SK-N-SH (cell line): ENCODE measurements around the gene ESRRG.

Source experiments
- CHD2 ChIP-seq: fragments of 150-350 bp; IDR thresholded peaks from 2 replicates; pipeline ENCODE4 v1.6.1; 2018; ENCODE audit warnings: low read length; ENCODE audit not compliant: partially characterized antibody
- CTCF ChIP-seq: fragments of 200-600 bp; sonication (generic); IDR thresholded peaks from 2 replicates; pipeline ENCODE4 v1.6.1; 2017; ENCODE audit warnings: antibody characterized with exemption, mild to moderate bottlenecking, moderate library complexity
- EP300 ChIP-seq, 2 experiments: IDR thresholded peaks; 2 replicates each; pipeline versions ENCODE4 v1.4.0 to v1.6.1; 2012; ENCODE audit warnings: borderline replicate concordance in 1 of 2, low read depth in 1 of 2, low read length in 1 of 2
- MAX ChIP-seq: IDR thresholded peaks from 2 replicates; pipeline ENCODE4 v1.4.0; 2012; ENCODE audit warnings: low read depth
- NRF1 ChIP-seq: IDR thresholded peaks from 2 replicates; pipeline ENCODE4 v1.6.1; 2012; ENCODE audit warnings: low read depth, mild to moderate bottlenecking, low read length
- POLR2AphosphoS5 ChIP-seq: IDR thresholded peaks from 2 replicates; pipeline ENCODE4 v1.6.1; 2012; ENCODE audit warnings: low read depth, low read length
- RAD21 ChIP-seq: IDR thresholded peaks from 2 replicates; pipeline ENCODE4 v1.6.1; 2012; ENCODE audit warnings: mild to moderate bottlenecking, low read length
- RCOR1 ChIP-seq: fragments of 150-350 bp; IDR thresholded peaks from 2 replicates; pipeline ENCODE4 v1.6.1; 2017; ENCODE audit warnings: antibody characterized with exemption, low read length
- YY1 ChIP-seq: IDR thresholded peaks from 2 replicates; pipeline ENCODE4 v1.4.0; 2012; ENCODE audit warnings: low read depth, mild to moderate bottlenecking

- TF ChIP-seq YY1: no peak
- TF ChIP-seq CTCF: no peak
- TF ChIP-seq RAD21: no peak
- TF ChIP-seq NRF1: no peak
- TF ChIP-seq POLR2AphosphoS5: no peak
- TF ChIP-seq CHD2: no peak
- no peak for TF ChIP-seq MAX
- TF ChIP-seq EP300 (IDR thresholded peaks at IDR 0.05; ENCODE audit: borderline replicate concordance in 1 of 2, low read depth in 1 of 2, low read length in 1 of 2): peak in 1 of 2 experiments; percentile 49; a peak in 1 of 4 replicates
- TF ChIP-seq RCOR1: no peak
These were observed 35.0 kb downstream of the ESRRG start for GRCh38 chr1:216688127-216688657.
